HL-60 (cell line): Measurements from ENCODE around the gene PBX1.

Experiments
- GABPA ChIP-seq: IDR thresholded peaks from 2 replicates; pipeline ENCODE4 v1.6.1; 2012; ENCODE audit warnings: low read depth
- POLR2AphosphoS5 ChIP-seq: IDR thresholded peaks from 2 replicates; pipeline ENCODE4 v1.6.1; 2012; ENCODE audit warnings: low read depth
- SPI1 ChIP-seq: IDR thresholded peaks from 2 replicates; pipeline ENCODE4 v1.6.1; 2012; ENCODE audit warnings: low read depth, mild to moderate bottlenecking, borderline replicate concordance
- TF ChIP-seq, protein P1 (sequence below): IDR thresholded peaks from one replicate; pipeline ENCODE4 v1.5.1; 2011; ENCODE audit warnings: low read length, control low read depth, inconsistent platforms; ENCODE audit not compliant: insufficient read depth
- TF ChIP-seq, protein P2 (sequence below): IDR thresholded peaks from 2 replicates; pipeline ENCODE4 v1.6.1; 2012; ENCODE audit warnings: low read depth; ENCODE audit not compliant: insufficient replicate concordance

DNA sequence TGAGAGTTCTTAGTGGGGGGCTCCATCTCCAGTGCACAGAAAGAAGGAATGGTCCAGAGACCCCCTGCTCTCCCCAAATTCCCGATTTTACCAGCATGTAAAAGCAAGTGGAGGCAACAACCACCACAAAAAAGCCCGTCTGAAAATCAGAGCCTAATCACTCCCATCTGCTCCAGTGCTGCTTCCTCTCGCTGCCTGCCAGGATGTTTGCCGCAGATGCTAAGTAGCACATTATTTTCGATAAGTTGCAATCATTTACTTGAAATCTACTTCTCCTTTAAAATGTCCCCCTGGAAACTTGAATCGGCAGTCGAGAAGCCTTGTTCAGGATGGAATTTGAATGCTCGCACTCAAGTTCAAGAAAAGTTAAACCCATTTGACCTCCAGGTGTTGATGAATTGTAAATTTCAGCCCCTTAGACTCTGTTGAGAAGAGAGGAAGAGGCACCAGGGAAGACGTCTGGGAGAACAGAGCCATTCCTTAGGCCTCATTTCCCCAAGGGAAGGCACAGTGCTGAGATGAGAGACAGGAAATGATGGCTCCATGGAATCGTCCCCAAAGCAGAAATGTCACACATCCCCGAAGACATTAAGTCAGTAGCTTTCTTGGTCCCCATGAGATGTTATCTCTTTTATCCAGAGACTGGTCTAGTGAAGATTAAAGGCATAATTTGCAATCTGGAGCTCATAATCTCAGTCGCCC lies 221.3 kb downstream of the PBX1 start:
- TF ChIP-seq, protein P1, sequence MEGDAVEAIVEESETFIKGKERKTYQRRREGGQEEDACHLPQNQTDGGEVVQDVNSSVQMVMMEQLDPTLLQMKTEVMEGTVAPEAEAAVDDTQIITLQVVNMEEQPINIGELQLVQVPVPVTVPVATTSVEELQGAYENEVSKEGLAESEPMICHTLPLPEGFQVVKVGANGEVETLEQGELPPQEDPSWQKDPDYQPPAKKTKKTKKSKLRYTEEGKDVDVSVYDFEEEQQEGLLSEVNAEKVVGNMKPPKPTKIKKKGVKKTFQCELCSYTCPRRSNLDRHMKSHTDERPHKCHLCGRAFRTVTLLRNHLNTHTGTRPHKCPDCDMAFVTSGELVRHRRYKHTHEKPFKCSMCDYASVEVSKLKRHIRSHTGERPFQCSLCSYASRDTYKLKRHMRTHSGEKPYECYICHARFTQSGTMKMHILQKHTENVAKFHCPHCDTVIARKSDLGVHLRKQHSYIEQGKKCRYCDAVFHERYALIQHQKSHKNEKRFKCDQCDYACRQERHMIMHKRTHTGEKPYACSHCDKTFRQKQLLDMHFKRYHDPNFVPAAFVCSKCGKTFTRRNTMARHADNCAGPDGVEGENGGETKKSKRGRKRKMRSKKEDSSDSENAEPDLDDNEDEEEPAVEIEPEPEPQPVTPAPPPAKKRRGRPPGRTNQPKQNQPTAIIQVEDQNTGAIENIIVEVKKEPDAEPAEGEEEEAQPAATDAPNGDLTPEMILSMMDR: no peak
- TF ChIP-seq, protein P2, sequence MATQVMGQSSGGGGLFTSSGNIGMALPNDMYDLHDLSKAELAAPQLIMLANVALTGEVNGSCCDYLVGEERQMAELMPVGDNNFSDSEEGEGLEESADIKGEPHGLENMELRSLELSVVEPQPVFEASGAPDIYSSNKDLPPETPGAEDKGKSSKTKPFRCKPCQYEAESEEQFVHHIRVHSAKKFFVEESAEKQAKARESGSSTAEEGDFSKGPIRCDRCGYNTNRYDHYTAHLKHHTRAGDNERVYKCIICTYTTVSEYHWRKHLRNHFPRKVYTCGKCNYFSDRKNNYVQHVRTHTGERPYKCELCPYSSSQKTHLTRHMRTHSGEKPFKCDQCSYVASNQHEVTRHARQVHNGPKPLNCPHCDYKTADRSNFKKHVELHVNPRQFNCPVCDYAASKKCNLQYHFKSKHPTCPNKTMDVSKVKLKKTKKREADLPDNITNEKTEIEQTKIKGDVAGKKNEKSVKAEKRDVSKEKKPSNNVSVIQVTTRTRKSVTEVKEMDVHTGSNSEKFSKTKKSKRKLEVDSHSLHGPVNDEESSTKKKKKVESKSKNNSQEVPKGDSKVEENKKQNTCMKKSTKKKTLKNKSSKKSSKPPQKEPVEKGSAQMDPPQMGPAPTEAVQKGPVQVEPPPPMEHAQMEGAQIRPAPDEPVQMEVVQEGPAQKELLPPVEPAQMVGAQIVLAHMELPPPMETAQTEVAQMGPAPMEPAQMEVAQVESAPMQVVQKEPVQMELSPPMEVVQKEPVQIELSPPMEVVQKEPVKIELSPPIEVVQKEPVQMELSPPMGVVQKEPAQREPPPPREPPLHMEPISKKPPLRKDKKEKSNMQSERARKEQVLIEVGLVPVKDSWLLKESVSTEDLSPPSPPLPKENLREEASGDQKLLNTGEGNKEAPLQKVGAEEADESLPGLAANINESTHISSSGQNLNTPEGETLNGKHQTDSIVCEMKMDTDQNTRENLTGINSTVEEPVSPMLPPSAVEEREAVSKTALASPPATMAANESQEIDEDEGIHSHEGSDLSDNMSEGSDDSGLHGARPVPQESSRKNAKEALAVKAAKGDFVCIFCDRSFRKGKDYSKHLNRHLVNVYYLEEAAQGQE: no peak
- TF ChIP-seq SPI1 (no peak), POLR2AphosphoS5 (no peak), GABPA (no peak)
